ENCODE data around the gene GNB5. TPM values are rescaled to one million over a fixed set of nuclear protein-coding genes. Genes with fewer than 3 reads are reported as not detected.
"Not testable (repeated sequence)": the region's sequence is repeated elsewhere in the genome, so short reads cannot be mapped to it uniquely, and the experiment has no call there.

GNB5 gene
- total RNA-seq, 1 donor from 2014 or later, result 7.8 TPM

DNA sequence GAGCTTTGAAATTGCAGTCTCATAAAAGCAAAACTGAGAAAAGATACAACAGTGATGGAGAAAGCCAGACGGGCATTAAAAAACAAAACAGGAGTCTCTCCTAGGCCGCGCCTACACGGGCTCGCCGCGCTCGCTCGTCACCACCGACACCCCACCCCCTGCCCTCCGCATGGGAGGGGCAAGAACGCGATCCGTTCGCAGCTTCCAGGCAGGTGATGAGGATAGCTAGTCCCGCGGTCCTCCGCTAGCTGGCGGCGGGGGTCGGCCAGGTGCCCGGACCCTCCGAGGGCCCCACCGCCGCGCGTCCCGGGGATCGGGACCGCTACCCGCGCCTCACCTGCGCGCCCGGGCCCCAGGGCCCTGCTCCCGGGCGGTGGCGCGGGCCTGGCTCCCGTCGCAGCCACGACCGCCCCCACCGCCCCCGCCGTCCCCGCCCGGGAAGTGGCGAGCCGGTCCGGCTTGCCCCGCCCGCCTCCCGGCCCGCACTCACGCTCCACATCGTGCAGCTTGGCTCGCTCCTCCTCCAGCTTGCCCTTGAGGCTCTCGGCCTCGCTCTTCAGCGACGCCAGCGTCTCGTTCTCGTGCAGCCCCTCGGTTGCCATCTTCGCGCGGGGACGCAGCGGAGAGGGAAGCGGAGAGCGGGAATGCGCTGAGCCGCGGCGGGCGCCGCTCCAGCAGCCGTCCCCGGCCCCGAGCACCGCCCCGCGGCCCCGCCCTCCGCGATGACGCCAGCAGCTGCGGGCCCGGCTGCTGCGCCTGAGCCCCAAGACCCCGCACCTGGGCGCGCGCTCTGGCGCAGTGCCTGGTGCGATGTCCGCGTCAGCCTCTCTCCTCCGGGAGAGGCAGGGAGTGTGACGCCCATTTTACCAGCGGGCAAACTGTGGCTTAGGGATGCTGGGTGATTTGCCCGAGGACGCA lies 11.7 kb downstream of the GNB5 start:
- intact Hi-C loops (cut with DNase I), result no loop called here
- ATAC-seq (ENCODE audit: poor library complexity), result peak; percentile 96

DNA sequence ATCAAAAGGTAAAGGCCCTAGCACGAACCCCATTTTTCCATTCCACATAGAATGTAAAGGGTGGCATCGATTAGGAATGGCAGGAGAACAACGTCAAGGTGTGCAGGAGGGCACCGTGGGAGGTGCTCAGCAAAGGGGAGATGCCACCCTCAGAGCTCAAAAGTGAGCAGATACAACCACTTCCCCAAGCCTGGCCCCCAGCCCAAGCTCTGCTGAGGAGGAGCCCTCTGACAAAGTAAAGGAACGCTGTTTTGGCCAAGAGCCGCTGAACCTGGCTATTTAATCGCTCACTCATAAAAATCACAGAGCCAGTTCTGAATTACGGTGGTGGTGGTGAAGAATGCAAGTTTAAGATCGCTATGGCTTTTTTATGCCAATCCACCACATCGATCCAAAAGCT lies 12.4 kb downstream of the GNB5 start:
- intact Hi-C loops (cut with DNase I), result no loop called here
- no peak for DNase-seq
- no peak for ATAC-seq (ENCODE audit: poor library complexity)

More for the DNA sequence above, 11.7 kb downstream of the GNB5 start:
- peak; percentile 89 for DNase-seq

DNA sequence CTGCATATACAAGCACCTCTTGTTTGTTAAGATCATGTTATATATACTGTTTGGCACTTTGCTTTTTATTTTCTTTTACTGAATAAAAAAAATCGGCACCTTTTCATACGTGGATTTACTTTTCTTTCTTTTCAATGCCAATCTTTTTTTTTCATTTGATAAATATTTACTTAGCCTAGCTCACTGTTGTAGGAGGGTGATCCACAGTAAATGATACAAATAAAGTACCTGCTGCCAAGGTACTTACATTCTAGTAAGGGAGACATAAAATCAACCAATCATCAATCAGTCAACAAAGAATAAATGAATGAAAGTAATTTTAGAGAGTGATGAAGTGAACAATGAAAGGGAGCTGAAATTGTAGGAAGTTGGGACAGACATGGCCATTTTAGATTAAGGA lies 18.3 kb downstream of the GNB5 start:
- no peak for DNase-seq
- no peak for ATAC-seq (ENCODE audit: poor library complexity)
- intact Hi-C loops (cut with DNase I), result no loop called here

DNA sequence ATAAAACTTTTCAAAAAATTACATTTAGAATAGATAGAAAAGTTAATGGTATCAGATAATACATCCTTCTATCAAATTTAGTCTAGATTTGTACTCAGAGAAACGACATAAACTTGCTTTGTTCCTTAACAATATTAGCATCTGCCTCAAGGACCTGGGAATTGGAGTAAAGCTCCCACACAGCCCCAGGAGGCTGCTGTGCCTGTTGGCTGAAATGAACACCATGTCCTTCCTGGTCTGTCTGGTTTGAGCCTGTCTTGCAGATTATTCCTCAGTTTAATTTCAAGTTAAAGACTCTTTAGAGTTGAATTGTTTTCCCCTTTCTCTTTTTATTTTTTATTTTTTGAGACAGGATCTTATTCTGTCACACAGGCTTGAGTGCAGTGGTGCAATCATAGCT lies 19.4 kb downstream of the GNB5 start:
- intact Hi-C loops (cut with DNase I), result no loop called here
- no peak for DNase-seq
- ATAC-seq (ENCODE audit: poor library complexity), result no peak

DNA sequence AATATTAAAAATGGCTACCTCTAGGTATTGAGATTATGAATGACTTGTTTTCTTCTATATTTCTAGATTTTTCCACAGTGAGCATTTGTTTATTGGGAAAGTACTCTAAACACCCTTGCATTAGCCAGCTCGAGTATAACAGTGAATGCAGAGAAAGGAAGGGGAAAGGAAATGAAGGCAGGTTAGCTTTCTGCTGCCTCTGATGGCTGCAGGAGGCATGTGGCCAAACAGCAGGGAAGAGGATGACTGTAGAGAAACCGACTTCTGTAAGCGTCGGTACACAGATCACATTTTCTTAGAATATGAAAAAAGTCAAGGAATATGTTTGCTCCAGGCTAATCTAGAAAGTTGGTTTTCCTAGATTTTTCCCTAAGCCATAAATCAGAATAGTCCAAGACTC lies 19.8 kb downstream of the GNB5 start:
- no peak for DNase-seq
- no peak for ATAC-seq (ENCODE audit: poor library complexity)
- intact Hi-C loops (cut with DNase I), result no loop called here

DNA sequence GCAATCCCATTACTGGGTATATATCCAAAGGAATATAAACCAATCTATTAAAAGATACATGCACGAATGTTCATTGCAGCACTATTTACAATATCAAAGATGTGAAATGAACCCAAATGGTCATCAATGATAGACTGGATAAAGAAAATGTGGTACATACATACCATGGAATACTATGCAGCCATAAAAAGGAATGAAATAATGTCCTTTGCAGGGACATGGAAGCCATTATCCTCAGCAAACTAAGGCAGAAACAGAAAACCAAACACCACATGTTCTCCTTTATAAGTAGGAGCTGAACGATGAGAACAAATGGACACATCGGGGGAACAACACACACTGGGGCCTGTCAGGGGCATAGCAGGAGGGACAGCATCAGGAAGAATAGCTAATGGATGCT lies 21.0 kb downstream of the GNB5 start:
- DNase-seq; ATAC-seq (ENCODE audit: poor library complexity); intact Hi-C loops (cut with DNase I): not testable (repeated sequence)

DNA sequence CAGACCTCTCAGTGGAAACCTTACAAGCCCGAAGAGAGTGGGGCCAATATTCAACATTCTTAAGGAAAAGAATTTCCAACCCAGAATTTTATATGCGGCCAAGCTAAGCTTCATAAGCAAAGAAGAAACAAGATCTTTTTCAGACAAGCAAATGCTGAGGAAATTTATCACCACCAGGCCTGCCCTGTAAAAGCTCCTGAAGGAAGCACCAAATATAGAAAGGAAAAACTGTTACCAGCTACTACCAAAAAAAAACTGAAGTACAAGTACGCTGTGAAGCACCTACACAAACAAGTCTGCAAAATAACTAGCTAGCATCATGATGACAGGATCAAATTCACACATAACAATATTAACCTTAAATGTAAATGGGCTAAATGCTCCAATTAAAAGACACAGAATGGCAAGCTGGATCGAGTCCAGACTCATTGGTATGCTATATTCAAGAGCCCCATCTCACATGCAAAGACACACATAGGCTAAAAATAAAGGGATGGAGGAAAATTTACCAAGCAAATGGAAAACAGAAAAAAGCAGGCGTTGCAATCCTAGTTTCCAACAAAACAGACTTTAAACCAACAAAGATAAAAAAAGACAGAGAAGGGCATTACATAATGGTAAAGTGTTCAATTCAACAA lies 25.6 kb downstream of the GNB5 start:
- intact Hi-C loops (cut with DNase I); ATAC-seq (ENCODE audit: poor library complexity); DNase-seq: not testable (repeated sequence)

DNA sequence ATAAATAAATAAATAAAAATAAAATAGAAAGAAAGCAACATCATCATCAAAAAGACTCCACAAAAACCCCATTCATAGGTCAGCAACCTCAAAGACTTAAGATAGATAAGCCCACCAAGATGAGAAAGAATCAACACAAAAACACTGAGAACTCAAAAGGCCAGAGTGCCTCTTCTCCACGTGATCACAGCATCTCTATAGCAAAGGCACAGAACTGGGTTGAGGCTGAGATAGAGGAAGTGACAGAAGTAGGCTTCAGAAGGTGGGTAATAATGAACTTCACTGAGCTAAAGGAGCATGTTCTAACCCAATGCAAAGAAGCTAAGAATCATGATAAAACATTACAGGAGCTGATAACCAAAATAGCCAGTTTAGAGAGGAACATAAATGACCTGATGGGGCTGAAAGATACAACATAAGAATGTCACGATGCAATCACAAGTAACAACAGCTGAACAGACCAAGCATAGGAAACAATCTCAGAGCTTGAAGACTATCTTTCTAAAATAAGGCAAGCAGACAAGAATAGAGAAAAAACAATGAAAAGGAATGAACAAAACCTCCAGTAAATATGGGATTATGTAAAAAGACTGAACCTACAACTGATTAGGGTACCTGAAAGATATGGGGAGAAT lies 26.4 kb downstream of the GNB5 start:
- ATAC-seq (ENCODE audit: poor library complexity) (no peak), DNase-seq (no peak)
- intact Hi-C loops (cut with DNase I), result no loop called here

DNA sequence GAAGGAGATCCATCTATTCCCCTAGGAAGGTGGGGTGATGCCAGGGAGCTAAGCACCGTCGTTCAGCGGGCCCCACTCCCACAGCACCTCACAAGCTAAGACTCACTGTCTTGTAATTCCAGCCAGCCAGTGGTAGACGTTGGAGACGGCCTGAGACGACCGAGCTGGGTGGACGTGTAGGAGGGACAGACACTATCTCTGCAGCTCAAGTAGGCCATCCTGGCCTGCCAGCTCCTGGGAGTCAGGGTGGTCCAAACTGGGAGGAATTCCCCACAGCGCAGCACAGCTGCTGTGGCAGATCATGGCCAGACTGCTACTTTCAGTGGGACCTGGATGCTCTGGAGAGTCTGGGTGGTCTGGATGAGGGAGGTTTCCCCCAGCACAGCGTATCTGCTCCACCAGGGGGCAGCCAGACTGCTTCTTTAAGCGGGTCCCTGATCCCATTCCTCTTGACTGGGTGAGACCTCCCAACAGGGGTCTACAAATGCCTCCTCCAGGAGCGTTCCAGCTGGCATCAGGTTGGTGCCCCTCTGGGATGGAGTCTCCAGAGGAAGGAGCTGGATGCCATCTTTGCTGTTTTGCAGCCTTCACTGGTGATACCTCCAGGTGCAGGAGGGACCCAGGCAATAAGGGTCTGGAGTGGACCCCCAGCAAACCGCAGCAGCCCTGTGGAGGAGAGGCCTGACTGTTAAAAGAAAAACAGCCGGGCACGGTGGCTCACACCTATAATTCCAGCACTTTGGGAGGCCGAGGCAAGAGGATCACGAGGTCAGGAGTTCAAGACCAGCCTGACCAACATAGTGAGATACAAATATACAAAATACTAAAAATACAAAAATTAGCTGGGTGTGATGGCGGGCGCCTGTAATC lies 27.6 kb downstream of the GNB5 start:
- no peak for ATAC-seq (ENCODE audit: poor library complexity)
- DNase-seq, result no peak
- intact Hi-C loops (cut with DNase I), result no loop called here

DNA sequence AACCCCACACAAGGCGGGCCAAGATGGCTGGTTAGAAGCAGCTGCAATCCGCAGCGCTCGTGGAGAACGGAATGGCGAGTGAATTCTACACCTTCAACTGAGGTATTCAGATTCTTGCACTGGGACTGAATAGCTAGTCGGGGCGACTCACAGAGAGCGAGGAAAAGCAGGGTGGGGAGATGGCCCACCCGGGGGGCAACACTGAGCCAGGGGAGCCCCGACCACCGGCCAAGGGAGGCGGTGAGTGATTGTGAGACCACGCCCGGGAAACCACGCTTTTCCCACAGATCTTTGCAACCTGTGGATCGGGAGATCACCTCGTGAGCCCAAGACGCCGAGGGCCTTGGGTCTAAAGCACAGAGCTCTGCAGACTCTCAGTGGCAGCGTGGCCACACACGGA lies 28.3 kb downstream of the GNB5 start:
- ATAC-seq (ENCODE audit: poor library complexity), result no peak
- intact Hi-C loops (cut with DNase I), result no loop called here

DNA sequence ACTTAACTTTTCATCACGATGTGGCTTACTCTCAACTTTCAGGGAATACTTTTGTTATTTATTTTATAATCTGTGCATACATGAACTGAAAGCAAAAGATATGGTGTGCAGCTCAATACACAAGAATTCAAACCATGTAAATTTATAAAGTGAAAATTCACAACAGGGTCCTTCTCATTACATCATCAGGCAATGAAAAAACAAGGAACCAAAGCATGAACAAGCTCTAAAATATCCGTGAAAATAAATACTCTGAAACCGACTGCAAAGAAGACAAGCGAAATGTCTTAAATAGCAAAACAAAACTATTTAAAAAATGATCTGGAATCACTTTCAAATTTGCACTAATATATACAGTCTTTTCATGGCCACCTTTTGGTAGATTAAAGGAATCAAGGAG lies 28.9 kb downstream of the GNB5 start:
- intact Hi-C loops (cut with DNase I), result no loop called here

More for the DNA sequence above, 28.3 kb downstream of the GNB5 start:
- DNase-seq, result no peak

DNA sequence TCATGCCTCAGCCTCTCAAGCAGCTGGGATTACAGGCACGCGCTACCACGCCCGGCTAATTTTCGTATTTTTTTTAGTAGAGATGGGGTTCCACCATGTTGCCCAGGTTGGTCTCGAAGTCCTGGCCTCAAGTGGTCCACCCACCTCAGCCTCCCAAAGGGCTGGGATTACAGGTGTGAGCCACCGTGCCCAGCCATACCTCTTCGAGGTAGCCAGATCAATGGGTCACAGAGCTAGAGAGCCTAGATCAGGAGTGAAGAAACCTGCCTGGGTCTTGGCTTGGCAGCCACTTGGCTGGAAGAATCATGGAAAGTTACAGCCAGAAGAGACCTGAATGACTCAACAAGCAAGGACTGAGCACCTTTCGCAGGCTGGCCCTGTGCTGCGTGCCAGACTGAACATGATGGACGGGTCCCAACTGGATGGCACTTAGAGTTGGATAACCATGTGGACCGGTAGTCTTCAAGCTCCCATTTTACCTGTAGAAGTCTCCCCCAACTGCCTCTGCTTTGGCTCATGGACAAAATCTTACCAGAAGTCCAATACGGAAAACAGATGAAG lies 29.7 kb downstream of the GNB5 start:
- ATAC-seq (ENCODE audit: poor library complexity) (no peak), DNase-seq (no peak)
- intact Hi-C loops (cut with DNase I), result no loop called here

More for the DNA sequence above, 28.9 kb downstream of the GNB5 start:
- ATAC-seq (ENCODE audit: poor library complexity) (no peak), DNase-seq (no peak)

DNA sequence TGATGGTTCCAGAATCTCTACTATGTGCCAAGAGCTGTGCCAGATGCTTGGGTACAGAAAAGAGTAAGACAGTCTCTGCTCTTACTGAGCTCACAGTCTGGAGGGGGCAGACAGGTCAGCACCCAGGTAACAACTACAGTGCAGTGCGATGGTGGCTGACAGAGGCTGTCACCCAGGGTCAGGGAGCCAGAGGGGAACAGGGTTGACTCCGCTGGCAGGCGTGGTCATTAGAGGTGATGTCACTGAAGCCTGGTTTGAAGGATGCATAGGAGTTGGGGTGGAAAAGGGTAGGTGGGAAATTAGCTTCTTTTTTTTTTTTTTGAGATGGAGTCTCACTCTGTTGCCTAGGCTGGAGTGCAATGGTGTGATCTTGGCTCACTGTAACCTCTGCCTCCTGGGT lies 31.5 kb downstream of the GNB5 start:
- DNase-seq (no peak), ATAC-seq (ENCODE audit: poor library complexity) (no peak)
- intact Hi-C loops (cut with DNase I), result no loop called here

DNA sequence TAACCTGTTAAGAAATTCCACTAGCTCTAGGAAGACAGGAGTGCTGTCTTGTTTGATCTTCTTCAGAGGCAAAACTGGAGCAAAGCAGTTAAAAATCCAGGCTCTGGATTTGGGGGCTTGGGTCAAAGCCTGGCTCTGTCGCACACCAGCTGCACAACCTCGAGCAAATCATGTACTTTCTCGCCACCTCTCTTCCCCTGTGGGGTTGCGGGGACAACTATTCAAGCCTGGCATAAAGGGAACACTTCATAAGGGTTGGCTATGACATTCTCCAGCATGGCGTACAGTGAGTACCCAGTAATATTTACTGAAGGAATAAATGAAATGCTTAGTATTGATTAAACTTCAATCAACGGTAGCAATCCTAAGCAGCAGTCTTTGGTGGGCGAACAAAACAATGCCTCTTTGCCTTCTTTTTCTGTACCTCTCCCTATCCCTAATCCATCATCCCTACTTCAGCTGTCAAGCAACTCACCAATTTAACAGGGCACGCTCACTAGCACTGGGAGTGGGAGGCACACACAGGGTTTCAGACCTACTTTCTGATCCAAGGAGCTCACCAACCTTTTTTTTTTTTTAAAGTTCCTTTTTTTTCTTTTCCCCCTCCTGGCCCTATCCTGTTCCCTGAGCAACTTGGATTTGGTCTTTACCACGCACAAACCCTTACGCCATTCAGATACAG lies 33.0 kb downstream of the GNB5 start:
- intact Hi-C loops (cut with DNase I), result no loop called here

DNA sequence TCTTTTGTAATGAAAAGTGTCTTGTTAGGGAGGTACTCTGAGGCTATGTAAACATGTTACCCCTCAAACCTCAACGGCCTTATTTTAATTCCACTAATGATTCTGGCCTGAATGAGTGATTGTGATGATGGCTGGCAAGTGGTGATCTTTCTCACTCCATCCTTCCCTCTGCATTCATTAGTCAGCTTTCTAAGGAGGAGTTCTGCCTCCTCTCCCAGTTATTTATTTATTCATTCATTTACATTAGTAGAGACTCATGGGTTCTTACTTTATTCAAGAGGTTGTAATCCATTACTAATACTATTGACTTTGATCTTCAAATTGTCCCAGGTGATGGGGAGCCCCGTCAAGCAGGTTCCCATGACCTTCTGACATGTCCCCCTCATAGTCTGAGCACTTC lies 35.3 kb downstream of the GNB5 start:
- intact Hi-C loops (cut with DNase I), result no loop called here
- DNase-seq, result no peak
- no peak for ATAC-seq (ENCODE audit: poor library complexity)

More for the DNA sequence above, 33.0 kb downstream of the GNB5 start:
- ATAC-seq (ENCODE audit: poor library complexity) (no peak), DNase-seq (no peak)

DNA sequence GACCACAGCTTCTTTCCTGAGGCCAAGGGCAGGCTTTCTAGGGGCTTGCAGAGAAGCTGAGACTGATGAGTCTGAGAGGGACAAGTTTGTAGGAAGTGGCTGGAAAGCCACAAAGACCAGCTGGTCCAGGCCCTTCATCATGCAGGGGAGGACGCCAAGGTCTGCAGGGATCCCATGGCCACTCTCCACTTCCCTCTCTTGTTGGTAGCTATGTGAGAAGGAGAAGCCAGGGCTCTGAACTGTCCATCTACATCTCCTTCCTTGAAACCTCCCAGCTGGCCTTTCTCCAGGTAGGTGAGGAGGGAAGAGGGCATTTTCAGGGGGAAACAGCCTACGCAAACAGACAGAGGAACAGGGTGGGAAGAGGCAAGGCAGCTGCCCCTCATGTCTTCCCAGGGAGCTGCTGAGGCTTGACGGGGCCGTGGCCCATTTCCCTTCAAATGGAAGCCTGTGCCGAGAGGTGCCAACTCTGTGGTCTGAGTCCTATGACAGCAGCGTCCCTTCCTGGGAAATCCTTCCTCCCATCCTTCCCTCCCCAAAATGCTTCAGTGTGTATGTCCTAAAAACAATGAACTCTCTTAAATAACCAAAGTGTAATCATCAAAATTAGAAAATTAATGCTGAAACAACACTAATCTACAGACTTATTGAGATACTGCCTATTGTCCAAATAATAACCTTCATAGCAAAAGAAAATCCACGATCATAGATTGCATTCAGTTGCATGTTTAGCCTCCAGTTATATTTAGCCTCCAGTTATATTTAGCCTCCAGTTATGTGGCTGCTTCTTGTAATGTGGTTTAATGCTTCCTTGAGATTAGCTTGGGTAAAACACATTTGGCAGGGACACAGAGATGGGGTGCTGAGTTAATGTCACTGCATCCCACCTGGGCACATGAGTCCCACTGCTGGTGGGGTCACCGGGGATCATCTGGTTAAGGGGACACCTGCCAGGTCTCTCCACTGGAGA lies 36.0 kb downstream of the GNB5 start:
- DNase-seq (no peak), ATAC-seq (ENCODE audit: poor library complexity) (no peak)
- intact Hi-C loops (cut with DNase I), result no loop called here

All from Right ventricle myocardium superior (tissue), 1 donor.